GM04503 (cell line): ENCODE data around the gene CERK.

Experiments
- DNase-seq: peaks from one replicate; pipeline ENCODE4 v3.0.0-alpha.2; 2012; ENCODE audit warnings: low read depth

Gene CERK

GRCh38 chr22:46677323-46678002 lies 60.6 kb downstream of the CERK start:
- DNase-seq, result no peak

GRCh38 chr22:46676881-46677280 lies 61.2 kb downstream of the CERK start:
- DNase-seq, result no peak

- no peak for DNase-seq
These were observed 61.6 kb downstream of the CERK start for GRCh38 chr22:46676479-46676878.

- no peak for DNase-seq
These were observed 62.1 kb downstream of the CERK start for GRCh38 chr22:46675938-46676337.

GRCh38 chr22:46675479-46675878 lies 62.6 kb downstream of the CERK start:
- no peak for DNase-seq

GRCh38 chr22:46674906-46675305 lies 63.1 kb downstream of the CERK start:
- DNase-seq, result no peak

- no peak for DNase-seq
These were observed 63.7 kb downstream of the CERK start for GRCh38 chr22:46674367-46674781.

- no peak for DNase-seq
These were observed 64.3 kb downstream of the CERK start for GRCh38 chr22:46673662-46674236.

- DNase-seq, result no peak
These were observed 64.8 kb downstream of the CERK start for GRCh38 chr22:46673205-46673604.

- no peak for DNase-seq
These were observed 65.3 kb downstream of the CERK start for GRCh38 chr22:46672731-46673130.

- DNase-seq, result no peak
These were observed 66.1 kb downstream of the CERK start for GRCh38 chr22:46671824-46672432.

GRCh38 chr22:46669201-46669600 lies 68.9 kb downstream of the CERK start:
- DNase-seq, result no peak

- no peak for DNase-seq
These were observed 69.9 kb downstream of the CERK start for GRCh38 chr22:46668116-46668515.

- DNase-seq, result no peak
These were observed 70.8 kb downstream of the CERK start for GRCh38 chr22:46667245-46667623.

GRCh38 chr22:46666577-46667244 lies 71.3 kb downstream of the CERK start:
- no peak for DNase-seq

GRCh38 chr22:46665751-46666280 lies 72.2 kb downstream of the CERK start:
- no peak for DNase-seq

GRCh38 chr22:46665151-46665695 lies 72.8 kb downstream of the CERK start:
- DNase-seq, result no peak

- DNase-seq, result no peak
These were observed 73.7 kb downstream of the CERK start for GRCh38 chr22:46664301-46664855.

GRCh38 chr22:46663436-46664100 lies 74.5 kb downstream of the CERK start:
- DNase-seq, result no peak

- no peak for DNase-seq
These were observed 75.1 kb downstream of the CERK start for GRCh38 chr22:46663001-46663400.

- DNase-seq, result no peak
These were observed 75.8 kb downstream of the CERK start for GRCh38 chr22:46662226-46662625.
